Measurements from ENCODE around the gene SPEM3.

The SPEM3 gene

GRCh38 chr17:7418472-7419152, 10.0 kb upstream of the SPEM3 start:
- DNase-seq (ENCODE audit: low read depth) = no peak
- in situ Hi-C loops (cut with HindIII; ENCODE audit: low sequenced_read_pairs) = no loop called here
- no peak overlapping the region for H3K4me3 ChIP-seq (ENCODE audit: low read depth, low read length)
- TF ChIP-seq CTCF (IDR thresholded peaks at IDR 0.05; ENCODE audit: low read depth, low read length, missing control alignments) = no peak

GRCh38 chr17:7419819-7420610, 8.6 kb upstream of the SPEM3 start, which contains the start of gene SPEM1:
SPEM1 (plus strand) TSS chr17:7420324; CDS start chr17:7420385, 61 bp downstream.
- no peak for DNase-seq (ENCODE audit: low read depth)
- in situ Hi-C loops (cut with HindIII; ENCODE audit: low sequenced_read_pairs) = no loop called here
- no peak for TF ChIP-seq CTCF (IDR thresholded peaks at IDR 0.05; ENCODE audit: low read depth, low read length, missing control alignments)
- no peak within 1 kb of the TSS for H3K4me3 ChIP-seq (ENCODE audit: low read depth, low read length)

- H3K4me3 ChIP-seq (ENCODE audit: low read depth, low read length) = no peak overlapping the region
- in situ Hi-C loops (cut with HindIII; ENCODE audit: low sequenced_read_pairs) = no loop called here
- DNase-seq (ENCODE audit: low read depth) = no peak
- TF ChIP-seq CTCF (IDR thresholded peaks at IDR 0.05; ENCODE audit: low read depth, low read length, missing control alignments) = no peak
Measured at GRCh38 chr17:7421186-7421585, 7.5 kb upstream of the SPEM3 start.

GRCh38 chr17:7423679-7424078, 5.0 kb upstream of the SPEM3 start:
- in situ Hi-C loops (cut with HindIII; ENCODE audit: low sequenced_read_pairs) = no loop called here
- TF ChIP-seq CTCF (IDR thresholded peaks at IDR 0.05; ENCODE audit: low read depth, low read length, missing control alignments) = no peak
- no peak for DNase-seq (ENCODE audit: low read depth)

GRCh38 chr17:7425316-7425715, 3.3 kb upstream of the SPEM3 start, which contains the start of gene SPEM2:
SPEM2 (plus strand) TSS chr17:7425616; CDS start chr17:7425689, 73 bp downstream.
- in situ Hi-C loops (cut with HindIII; ENCODE audit: low sequenced_read_pairs) = no loop called here
- H3K4me3 ChIP-seq (ENCODE audit: low read depth, low read length) = no peak within 1 kb of the TSS
- TF ChIP-seq CTCF (IDR thresholded peaks at IDR 0.05; ENCODE audit: low read depth, low read length, missing control alignments) = no peak
- no peak for DNase-seq (ENCODE audit: low read depth)

More at GRCh38 chr17:7423679-7424078, 5.0 kb upstream of the SPEM3 start:
- no peak overlapping the region for H3K4me3 ChIP-seq (ENCODE audit: low read depth, low read length)

GRCh38 chr17:7425756-7426155, 2.9 kb upstream of the SPEM3 start:
- in situ Hi-C loops (cut with HindIII; ENCODE audit: low sequenced_read_pairs) = no loop called here
- no peak for DNase-seq (ENCODE audit: low read depth)
- no peak for TF ChIP-seq CTCF (IDR thresholded peaks at IDR 0.05; ENCODE audit: low read depth, low read length, missing control alignments)
- no peak overlapping the region for H3K4me3 ChIP-seq (ENCODE audit: low read depth, low read length)

Measured in astrocyte of the cerebellum (primary cell).